Esophagus (tissue), 2 donors: ENCODE results near the gene MARK2. TPM values are rescaled to one million over a fixed set of nuclear protein-coding genes. Genes with fewer than 3 reads are reported as not detected.

Source experiments
- H3K27ac ChIP-seq, 2 donors: one replicate each; pipeline ENCODE4 v1.5.1; 2013; ENCODE audit warnings: low read depth in 2 of 2, mild to moderate bottlenecking in 2 of 2, inconsistent platforms in 1 of 2, low read length in 1 of 2, moderate library complexity in 1 of 2
- H3K27me3 ChIP-seq, 2 donors: one replicate each; pipeline ENCODE4 v1.6.1; 2013; ENCODE audit warnings: low read length in 2 of 2, control low read depth in 1 of 2, mild to moderate bottlenecking in 1 of 2; ENCODE audit not compliant: insufficient read depth in 2 of 2, control insufficient read depth in 1 of 2
- H3K36me3 ChIP-seq, 2 donors: one replicate each; pipeline ENCODE4 v1.6.1; 2013; ENCODE audit warnings: low read length in 1 of 2; ENCODE audit not compliant: control insufficient read depth in 2 of 2, insufficient read depth in 2 of 2
- H3K4me1 ChIP-seq, 2 donors: one replicate each; pipeline ENCODE4 v1.6.1; 2013; ENCODE audit warnings: low read length in 1 of 2; ENCODE audit not compliant: control insufficient read depth in 2 of 2, insufficient read depth in 2 of 2
- H3K4me3 ChIP-seq, 2 donors: one replicate each; pipeline ENCODE4 v1.5.1; 2013; ENCODE audit warnings: low read length in 2 of 2, mild to moderate bottlenecking in 2 of 2, low read depth in 1 of 2, moderate library complexity in 1 of 2
- H3K9me3 ChIP-seq, 2 donors: one replicate each; pipeline ENCODE4 v1.6.1; 2013; ENCODE audit warnings: mild to moderate bottlenecking in 2 of 2, low read depth in 1 of 2, low read length in 1 of 2, moderate library complexity in 1 of 2; ENCODE audit not compliant: control insufficient read depth in 2 of 2, insufficient read depth in 1 of 2
- WGBS, 2 donors: extraction: QIAGEN DNeasy Blood & Tissue Kit; methylation state at CpG; one replicate each; pipeline ENCODE4 v1.1.7; 2013; 5-methylcytosine and 5-hydroxymethylcytosine counted together
- polyA plus RNA-seq, 2 donors: library from polyadenylated mRNA; stranded (reverse); fragments of 200-250 nt; gene quantifications; one replicate each; pipeline ENCODE4 v1.2.3, GENCODE V29; 2013
- donor health status: healthy with polysubstance abuse.
- donor health status: Bipolar disorder and iron deficiency.

The MARK2 gene
- polyA plus RNA-seq, 2 donors, result 29.5 to 29.9 TPM

DNA sequence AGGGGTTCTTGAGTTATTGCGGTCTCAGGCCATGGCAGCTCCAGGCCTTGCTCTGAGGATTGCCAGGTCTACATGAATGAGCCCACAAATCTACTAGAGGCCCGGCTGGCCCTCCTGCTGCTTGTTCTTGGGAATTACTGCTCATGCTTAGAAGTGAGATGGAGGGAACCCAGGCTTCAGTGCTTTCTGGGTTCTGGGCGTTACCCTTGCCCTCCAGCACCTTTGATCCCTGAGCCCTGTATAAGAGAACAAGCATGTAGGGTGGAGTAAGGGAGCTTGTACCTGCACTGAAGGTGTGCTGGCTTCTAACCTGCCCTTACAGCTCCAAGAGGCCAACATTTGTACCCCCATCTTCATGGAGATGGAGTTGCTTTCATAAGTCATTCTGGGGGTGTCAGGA is 103.9 kb downstream of the MARK2 start:
- peaks cover 0 to 9% of the 10 kb centered on the region in 2 donors for H3K36me3 ChIP-seq
- 82 to 90% methylated on average over 3 of the region's 3 CpGs for WGBS, 2 donors
- no peaks in the 10 kb centered on the region for H3K9me3 ChIP-seq
- no peak overlapping the region for H3K27ac ChIP-seq
- H3K4me1 ChIP-seq, result peaks cover 0 to 17% of the 10 kb centered on the region in 2 donors
- no peak overlapping the region for H3K4me3 ChIP-seq
- H3K27me3 ChIP-seq, result no peaks in the 10 kb centered on the region

DNA sequence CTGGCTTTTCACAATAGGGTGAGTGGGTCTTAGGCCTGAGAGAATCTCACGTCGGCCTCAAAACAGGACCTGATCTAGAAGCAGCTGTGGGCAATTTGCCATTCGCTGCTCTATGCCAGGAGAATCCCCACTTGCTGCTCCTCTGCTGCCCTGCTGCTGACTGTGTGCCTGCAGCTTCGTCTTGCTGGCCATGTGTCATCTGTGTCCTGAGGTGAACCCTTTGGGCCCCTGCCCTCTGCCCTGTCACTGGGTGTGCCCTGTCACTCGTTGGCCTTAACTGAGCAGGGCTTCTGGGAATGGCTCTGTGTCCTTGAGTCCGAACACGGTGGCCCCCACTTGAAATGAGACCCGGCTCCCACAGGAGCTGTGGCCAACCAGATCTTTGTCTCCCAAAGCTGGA is 106.1 kb downstream of the MARK2 start:
- Histone ChIP-seq H3K27me3 (no peaks in the 10 kb centered on the region), H3K9me3 (no peaks in the 10 kb centered on the region), H3K36me3 (peaks cover 0 to 9% of the 10 kb centered on the region in 2 donors), H3K4me3 (no peak overlapping the region), H3K27ac (peak overlapping the region in 1 of 2 donors; percentile 56), H3K4me1 (peaks cover 0 to 13% of the 10 kb centered on the region in 2 donors)
- WGBS, 2 donors, result 35 to 57% methylated on average over 8 of the region's 8 CpGs

DNA sequence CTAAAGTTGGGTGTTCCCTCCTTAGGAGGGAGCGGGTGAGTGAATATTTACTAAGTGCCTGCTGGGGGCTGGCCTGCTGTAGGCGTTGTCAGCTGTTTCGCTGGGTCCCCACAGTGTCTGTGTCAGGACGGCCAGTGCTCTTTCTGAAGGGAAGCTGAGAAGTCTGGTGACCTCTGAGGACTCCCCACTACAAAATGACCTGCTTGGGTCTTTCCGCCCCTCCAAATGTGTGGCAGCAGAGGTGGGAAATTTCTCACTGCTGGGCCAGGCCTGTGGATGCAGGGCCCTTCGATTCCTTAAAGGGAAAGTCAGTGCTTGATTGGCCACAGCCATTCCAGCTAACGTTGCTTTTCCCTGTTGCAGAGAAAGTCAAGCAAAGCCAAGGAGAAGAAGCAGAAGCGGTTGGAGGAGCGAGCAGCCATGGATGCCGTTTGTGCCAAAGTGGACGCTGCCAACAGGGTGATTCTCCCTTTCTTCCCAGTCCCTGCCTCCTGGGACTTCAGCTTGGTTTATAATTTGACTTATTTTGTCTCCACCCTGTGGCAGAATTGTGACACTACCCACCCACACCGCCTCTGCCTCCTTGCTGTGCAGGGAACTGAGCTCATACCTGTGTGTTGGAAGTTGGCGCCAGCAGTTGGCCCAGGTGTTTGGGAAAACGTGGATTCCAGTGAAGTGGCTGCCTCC is 106.7 kb downstream of the MARK2 start:
- no peaks in the 10 kb centered on the region for H3K9me3 ChIP-seq
- no peak overlapping the region for H3K4me3 ChIP-seq
- H3K27me3 ChIP-seq, result no peaks in the 10 kb centered on the region
- H3K36me3 ChIP-seq, result peaks cover 0 to 9% of the 10 kb centered on the region in 2 donors
- H3K4me1 ChIP-seq, result peaks cover 0 to 13% of the 10 kb centered on the region in 2 donors
- WGBS, 2 donors, result 32 to 39% methylated on average over 14 of the region's 14 CpGs
- peak overlapping the region in 1 of 2 donors; percentile 5 for H3K27ac ChIP-seq

DNA sequence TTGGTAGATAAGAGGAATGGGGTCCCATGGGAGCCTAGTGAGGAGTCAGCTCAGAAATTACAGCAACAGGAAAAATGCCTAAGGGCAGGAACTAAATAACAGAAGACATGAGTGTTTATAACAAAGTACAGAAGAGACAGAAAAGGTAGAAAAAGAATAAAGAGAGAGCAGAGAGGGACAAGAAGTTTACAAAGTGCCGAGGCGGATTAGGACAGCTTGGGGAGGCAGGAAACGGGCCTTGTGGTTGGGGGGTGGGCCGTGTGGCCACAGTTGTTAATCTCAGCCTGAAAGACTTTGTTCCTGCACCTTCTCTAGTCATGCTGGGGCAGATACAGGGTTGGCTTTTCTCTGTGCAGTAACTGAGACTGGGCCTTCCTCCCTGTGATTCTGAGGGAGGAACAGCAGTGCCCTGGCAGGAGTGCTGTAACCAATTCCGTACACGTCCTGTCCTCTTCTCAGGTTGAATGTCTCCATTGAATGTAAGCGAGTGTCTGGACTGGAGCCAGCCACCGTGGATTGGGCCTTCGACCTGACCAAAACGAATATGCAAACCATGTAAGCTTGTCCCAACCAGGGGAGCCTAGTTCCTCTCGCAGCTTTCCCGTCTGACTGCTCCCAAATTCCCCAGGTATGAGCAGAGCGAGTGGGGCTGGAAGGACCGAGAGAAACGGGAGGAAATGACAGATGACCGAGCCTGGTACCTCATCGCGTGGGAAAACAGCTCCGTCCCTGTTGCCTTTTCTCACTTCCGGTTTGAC is 113.0 kb downstream of the MARK2 start:
- H3K36me3 ChIP-seq, result peaks cover 8 to 18% of the 10 kb centered on the region in 2 donors
- peak overlapping the region; percentile 78 to 88 for H3K27ac ChIP-seq
- WGBS, 2 donors, result 45 to 56% methylated on average over 20 of the region's 20 CpGs
- H3K4me3 ChIP-seq, result no peak overlapping the region
- H3K9me3 ChIP-seq, result no peaks in the 10 kb centered on the region
- H3K27me3 ChIP-seq, result no peaks in the 10 kb centered on the region
- peaks cover 0 to 8% of the 10 kb centered on the region in 2 donors for H3K4me1 ChIP-seq

DNA sequence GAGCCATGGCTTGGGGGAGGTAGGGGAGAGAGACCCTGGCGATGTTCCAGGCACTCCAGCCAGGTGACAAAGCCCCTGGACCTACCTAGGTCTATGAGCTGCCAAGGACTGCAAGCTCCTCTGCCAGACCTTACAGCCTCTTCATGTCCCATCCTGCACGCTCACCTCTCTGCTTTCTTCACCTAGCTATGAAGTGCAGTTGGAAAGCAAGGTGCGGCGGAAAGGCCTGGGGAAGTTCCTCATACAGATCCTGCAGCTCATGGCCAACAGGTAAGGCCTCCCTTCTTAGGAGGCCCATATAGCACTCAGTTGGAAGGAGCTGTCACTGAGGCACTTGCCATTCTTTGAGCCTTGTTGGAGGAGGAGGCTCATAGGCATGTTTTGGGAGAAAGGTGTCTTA is 113.7 kb downstream of the MARK2 start:
- H3K36me3 ChIP-seq, result peaks cover 8 to 18% of the 10 kb centered on the region in 2 donors

DNA sequence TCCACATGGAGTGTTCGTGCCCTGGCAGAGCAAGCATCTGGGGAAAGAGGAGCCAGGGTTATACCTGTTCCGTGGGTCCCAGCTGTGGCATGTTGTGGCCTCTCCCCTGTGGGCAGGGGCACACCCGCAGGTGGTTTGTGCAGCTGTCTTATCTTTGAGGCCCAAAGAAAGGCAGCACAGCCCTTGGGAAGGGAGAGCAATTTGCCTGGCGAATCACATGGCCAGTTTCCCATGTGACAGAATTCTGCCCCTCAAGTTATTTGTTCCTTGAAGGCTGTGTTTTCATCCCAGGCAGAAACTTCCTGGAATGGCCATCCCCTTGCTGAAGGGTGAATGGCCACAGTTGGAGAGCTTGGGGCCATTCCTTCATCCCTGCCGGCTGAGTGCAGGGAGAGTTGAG is 119.1 kb downstream of the MARK2 start:
- Histone ChIP-seq H3K9me3 (no peaks in the 10 kb centered on the region), H3K4me1 (peaks cover 0 to 15% of the 10 kb centered on the region in 2 donors)

More for the DNA sequence above, 113.7 kb downstream of the MARK2 start:
- WGBS, 2 donors, result 63 to 81% methylated on average over 4 of the region's 4 CpGs
- Histone ChIP-seq H3K9me3 (no peaks in the 10 kb centered on the region), H3K4me3 (no peak overlapping the region), H3K4me1 (peaks cover 0 to 9% of the 10 kb centered on the region in 2 donors), H3K27me3 (no peaks in the 10 kb centered on the region), H3K27ac (peak overlapping the region; percentile 78 to 88)

More for the DNA sequence above, 119.1 kb downstream of the MARK2 start:
- Histone ChIP-seq H3K27ac (no peak overlapping the region), H3K27me3 (no peaks in the 10 kb centered on the region), H3K4me3 (no peak overlapping the region), H3K36me3 (peaks cover 8 to 18% of the 10 kb centered on the region in 2 donors)
- WGBS, 2 donors, result 52 to 71% methylated on average over 5 of the region's 5 CpGs

Other genes with a start within 250 kb of the MARK2 start
- gene PLAAT3, start 224.7 kb upstream of the MARK2 start, polyA plus RNA-seq, result 1 to 10 TPM; 3.1 to 8.9 TPM
- 10 to 100 TPM; 13.7 to 16.9 TPM for gene ATL3, start 167.7 kb upstream of the MARK2 start, polyA plus RNA-seq
- 10 to 100 TPM; 45.2 to 46.3 TPM for gene RTN3, start 157.6 kb upstream of the MARK2 start, polyA plus RNA-seq
- 1 to 10 TPM; 2.6 to 3.3 TPM for gene ZFTA, start 70.3 kb upstream of the MARK2 start, polyA plus RNA-seq
- 10 to 100 TPM in 1 of 2 donors, 1 to 10 TPM in 1; 5.9 to 10.2 TPM for gene SPINDOC, start 25.7 kb upstream of the MARK2 start, polyA plus RNA-seq
- gene RCOR2, start 78.1 kb downstream of the MARK2 start, polyA plus RNA-seq, result under 1 TPM; 0.13 to 0.24 TPM
- 10 to 100 TPM in 1 of 2 donors, 1 to 10 TPM in 1; 8.5 to 11.8 TPM for gene NAA40, start 99.9 kb downstream of the MARK2 start, polyA plus RNA-seq
- 1,000 to 10,000 TPM in 1 of 2 donors, 100 to 1,000 TPM in 1; 737 to 1,011 TPM for gene COX8A, start 135.5 kb downstream of the MARK2 start, polyA plus RNA-seq
- 10 to 100 TPM; 54.6 to 91.5 TPM for gene OTUB1, start 147.3 kb downstream of the MARK2 start, polyA plus RNA-seq
- under 1 TPM; 0.04 to 0.08 TPM for gene FLRT1, start 196.8 kb downstream of the MARK2 start, polyA plus RNA-seq